Kidney epithelial cell (primary cell): Measurements from ENCODE around the gene AGER. TPM values are rescaled to one million over a fixed set of nuclear protein-coding genes. Genes with fewer than 3 reads are reported as not detected.

Experiments used
- DNase-seq: peaks from one replicate; pipeline ENCODE4 v3.0.0-alpha.2; 2010; ENCODE audit warnings: low read depth
- H3K27me3 ChIP-seq: 2 replicates; pipeline ENCODE4 v1.6.0; 2011; ENCODE audit warnings: low read length; ENCODE audit not compliant: control insufficient read depth, insufficient read depth
- H3K36me3 ChIP-seq: 2 replicates; pipeline ENCODE4 v1.5.1; 2011; ENCODE audit warnings: low read length; ENCODE audit not compliant: control insufficient read depth, insufficient read depth
- H3K4me3 ChIP-seq: 2 replicates; pipeline ENCODE4 v1.5.1; 2011; ENCODE audit warnings: low read depth, mild to moderate bottlenecking, control low read depth, low read length
- total RNA-seq: library from RNA; depleted of rRNA; stranded (reverse); fragments of >200 nt; gene quantifications from 2 replicates; pipeline ENCODE4 v1.2.3, GENCODE V29; 2015
- TF ChIP-seq, protein P1 (sequence below): IDR thresholded peaks from 2 replicates; pipeline ENCODE4 v1.5.1; 2011; ENCODE audit warnings: mild to moderate bottlenecking, moderate library complexity, low read length, control low read depth, inconsistent platforms; ENCODE audit not compliant: insufficient read depth, poor library complexity, severe bottlenecking

AGER gene
- total RNA-seq, 1 donor from 2014 or later: 0.25 TPM

DNA sequence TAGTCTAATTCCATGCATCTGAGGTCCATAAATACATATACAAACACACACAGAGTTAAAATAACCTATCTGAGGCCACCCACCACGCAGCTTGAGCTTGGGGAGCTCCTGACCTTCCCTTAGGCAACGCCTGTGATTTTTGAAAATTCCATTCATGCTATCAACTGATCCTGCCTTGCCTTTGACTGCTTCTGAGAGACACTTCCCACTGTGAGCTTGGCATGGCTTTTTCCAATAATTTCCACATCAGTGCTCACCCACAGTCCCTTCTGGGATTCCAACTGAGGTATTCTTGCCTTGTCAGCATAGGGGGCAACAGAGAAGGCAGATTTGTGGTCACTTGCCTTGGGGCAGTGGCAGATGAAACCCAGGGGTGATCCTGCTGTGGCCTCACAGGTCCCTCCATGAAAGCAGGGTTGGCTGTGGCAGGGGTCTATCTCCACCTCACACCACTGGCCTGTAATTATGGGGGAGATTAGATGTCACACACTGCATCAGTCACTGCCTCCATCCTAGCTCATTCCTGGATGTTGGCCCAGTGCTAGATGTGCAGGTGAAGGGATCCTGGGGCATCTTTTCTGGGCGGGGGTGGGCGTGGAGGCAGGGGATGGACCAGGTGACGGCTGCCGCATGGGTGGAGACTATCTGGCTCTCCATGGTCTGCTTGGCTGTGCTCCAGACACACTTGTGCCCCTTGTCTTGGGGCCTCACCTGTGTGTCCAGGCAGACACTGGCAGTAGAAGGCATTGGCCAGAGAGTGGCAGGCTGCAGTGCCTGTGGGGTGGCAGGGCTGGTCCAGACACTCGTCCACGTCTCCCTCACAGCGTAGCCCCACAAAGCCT is 19.6 kb upstream of the AGER start:
- H3K27me3 ChIP-seq: peaks cover 6% of the 10 kb centered on the region
- no peaks in the 10 kb centered on the region for H3K36me3 ChIP-seq
- no peak overlapping the region for H3K4me3 ChIP-seq
- no peak for DNase-seq
- TF ChIP-seq, protein P1, sequence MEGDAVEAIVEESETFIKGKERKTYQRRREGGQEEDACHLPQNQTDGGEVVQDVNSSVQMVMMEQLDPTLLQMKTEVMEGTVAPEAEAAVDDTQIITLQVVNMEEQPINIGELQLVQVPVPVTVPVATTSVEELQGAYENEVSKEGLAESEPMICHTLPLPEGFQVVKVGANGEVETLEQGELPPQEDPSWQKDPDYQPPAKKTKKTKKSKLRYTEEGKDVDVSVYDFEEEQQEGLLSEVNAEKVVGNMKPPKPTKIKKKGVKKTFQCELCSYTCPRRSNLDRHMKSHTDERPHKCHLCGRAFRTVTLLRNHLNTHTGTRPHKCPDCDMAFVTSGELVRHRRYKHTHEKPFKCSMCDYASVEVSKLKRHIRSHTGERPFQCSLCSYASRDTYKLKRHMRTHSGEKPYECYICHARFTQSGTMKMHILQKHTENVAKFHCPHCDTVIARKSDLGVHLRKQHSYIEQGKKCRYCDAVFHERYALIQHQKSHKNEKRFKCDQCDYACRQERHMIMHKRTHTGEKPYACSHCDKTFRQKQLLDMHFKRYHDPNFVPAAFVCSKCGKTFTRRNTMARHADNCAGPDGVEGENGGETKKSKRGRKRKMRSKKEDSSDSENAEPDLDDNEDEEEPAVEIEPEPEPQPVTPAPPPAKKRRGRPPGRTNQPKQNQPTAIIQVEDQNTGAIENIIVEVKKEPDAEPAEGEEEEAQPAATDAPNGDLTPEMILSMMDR: no peak

DNA sequence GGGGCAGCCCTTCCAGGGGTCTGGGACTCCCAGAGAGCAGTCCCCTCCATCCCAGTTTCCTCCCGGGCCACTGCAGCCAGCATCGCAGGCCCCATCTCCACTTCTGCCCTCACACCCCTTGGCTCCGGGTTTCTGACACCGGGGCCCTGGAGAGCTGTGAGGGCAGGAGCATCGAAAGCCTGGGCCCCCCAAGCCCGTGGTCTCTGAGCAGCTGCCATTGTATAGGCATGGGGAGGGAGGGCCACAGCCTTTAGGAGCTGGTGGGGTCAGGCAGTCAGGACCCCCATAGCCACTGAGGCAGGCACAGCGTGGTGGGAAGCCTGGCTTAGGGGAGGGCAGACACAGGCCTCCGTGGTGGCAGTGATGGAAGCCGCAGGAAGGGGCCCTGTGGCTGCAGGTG is 18.1 kb upstream of the AGER start:
- Histone ChIP-seq H3K36me3 (no peaks in the 10 kb centered on the region), H3K4me3 (no peak overlapping the region), H3K27me3 (peaks cover 6% of the 10 kb centered on the region)
- TF ChIP-seq, protein P1: no peak
- no peak for DNase-seq

DNA sequence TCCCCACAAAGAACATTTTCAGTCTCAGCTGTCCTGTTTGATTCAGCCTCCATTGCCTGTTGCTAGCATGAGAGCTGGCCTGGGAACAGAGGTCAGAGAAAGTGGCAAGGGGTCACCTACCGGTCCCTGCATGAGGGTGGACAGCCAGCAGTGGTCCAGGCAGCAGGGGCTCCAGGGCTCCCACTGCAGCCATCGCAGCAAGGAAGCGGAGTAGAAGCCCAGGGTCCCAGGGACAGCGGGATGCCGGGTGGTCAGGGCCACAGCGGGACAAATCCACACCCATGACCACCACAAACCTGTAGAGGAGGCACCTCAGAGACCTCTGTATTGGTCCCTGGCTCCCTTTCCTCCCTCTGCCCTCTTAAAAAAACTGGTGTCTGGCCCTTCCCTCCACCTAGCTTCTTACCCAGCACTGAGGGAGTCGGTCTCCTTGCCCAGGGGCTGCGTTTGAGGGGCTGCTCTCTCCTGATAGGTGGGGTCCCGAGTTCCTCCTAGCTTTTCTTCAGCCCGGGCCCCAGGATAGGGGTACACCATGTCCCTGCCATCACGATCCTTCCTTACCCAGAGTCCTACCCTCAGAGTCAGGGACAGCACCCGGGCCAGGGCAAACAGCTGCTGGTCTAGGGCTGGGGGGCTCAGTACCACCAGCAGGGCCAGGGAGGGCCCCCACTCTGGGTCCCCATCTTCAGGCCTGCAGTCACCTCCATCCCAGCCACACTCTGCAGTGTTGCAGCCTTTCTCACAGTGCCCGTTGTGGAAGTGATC is 16.8 kb upstream of the AGER start:
- Histone ChIP-seq H3K4me3 (no peak overlapping the region), H3K27me3 (peaks cover 6% of the 10 kb centered on the region), H3K36me3 (no peaks in the 10 kb centered on the region)
- DNase-seq: no peak
- TF ChIP-seq, protein P1: no peak

DNA sequence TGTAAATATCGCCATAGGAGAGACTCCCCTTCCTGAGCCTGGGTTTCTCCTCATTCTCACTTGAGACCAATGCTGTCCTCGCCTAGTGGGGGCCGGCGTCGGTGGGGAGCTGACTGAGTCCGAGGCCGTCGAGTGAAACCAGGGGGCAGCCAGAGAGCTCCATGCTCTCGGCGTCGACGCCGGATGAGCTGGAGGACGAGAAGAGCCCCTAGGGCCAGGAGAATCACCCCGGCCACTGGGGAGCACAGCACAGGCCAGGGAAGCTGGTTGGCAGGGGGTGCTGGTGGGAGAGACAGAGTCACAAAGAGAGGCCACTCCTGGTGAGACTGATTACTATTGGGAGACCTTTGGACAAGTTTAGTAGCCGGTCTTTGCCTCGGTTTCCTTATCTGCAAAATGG is 14.8 kb upstream of the AGER start:
- DNase-seq: no peak
- no peaks in the 10 kb centered on the region for H3K36me3 ChIP-seq
- TF ChIP-seq, protein P1: no peak
- H3K4me3 ChIP-seq: no peak overlapping the region
- H3K27me3 ChIP-seq: peaks cover 4% of the 10 kb centered on the region

DNA sequence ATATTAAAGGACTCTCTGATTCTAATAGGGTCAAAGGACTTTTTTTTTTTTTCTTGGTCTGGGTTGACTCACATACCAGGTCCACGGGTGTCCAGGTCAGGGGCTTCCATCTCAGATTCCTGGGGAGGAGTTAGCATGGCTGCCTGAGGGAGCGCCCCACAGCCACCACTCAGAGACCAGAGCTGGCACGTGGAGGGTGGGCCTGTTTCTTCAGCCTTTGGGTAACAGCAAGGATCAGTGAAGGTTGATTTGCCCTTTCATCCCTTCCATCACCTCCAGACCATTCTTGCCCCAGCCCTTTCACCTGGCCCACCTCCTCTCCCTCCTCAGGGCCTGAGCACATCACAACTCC is 14.3 kb upstream of the AGER start:
- no peaks in the 10 kb centered on the region for H3K36me3 ChIP-seq

More for the DNA sequence above, 14.3 kb upstream of the AGER start:
- TF ChIP-seq, protein P1: no peak
- no peak overlapping the region for H3K4me3 ChIP-seq
- peaks cover 4% of the 10 kb centered on the region for H3K27me3 ChIP-seq
- no peak for DNase-seq
